Measurements from ENCODE around the gene LPCAT1. TPM values are rescaled to one million over a fixed set of nuclear protein-coding genes. Genes with fewer than 3 reads are reported as not detected.
"Not testable (repeated sequence)": the region's sequence is repeated elsewhere in the genome, so short reads cannot be mapped to it uniquely, and the experiment has no call there.

LPCAT1 gene
- total RNA-seq, 1 experiment from 2014 or later = 75.0 TPM

DNA sequence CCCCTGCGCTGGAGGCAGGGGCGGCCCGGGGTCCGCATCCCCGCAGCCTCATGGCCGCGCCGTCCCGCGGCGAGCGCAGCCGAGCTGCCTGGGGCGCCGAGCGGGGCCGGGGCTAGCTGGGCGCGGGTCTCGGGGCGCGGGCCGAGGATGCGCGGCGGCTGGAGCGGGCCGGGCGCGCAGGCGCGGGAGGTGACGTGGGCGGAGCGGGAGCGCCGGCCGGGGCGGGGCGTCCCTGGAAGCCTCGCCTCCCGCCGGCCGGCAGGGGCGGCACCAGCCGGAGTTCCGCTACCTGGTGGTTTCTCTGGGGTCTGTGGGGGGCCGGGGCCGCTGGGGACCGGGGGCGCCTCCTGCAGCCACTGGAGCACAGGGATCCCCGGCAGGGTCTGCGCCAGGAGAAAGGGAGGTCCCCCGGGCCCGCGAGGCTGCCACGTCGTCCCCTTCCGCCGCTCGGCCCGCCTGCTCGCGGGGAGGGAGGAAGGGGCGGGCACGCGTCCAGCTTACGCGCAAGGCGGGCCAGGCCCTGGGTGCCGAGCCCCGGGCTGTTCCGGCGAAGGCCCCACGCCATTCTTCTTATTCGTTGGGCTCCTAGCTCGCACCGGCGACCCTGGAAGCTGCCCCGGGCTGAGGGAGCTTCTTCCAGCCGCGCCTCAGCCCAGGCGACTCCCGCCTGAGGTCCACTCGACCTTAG is at the start of gene LPCAT1 (continued):
- TF ChIP-seq CBX3 (IDR thresholded peaks at IDR 0.05; ENCODE audit: low read depth) (no peak), EZH2 (IDR thresholded peaks at IDR 0.05) (no peak), EGR1 (IDR thresholded peaks at IDR 0.05; ENCODE audit: low read depth) (no peak), ZFX (IDR thresholded peaks at IDR 0.05) (peak; percentile 51), RAD21 (IDR thresholded peaks at IDR 0.05; ENCODE audit: low read depth) (no peak), ZNF274 (IDR thresholded peaks at IDR 0.05; ENCODE audit: low read depth, low read length) (no peak), POLR2AphosphoS5 (IDR thresholded peaks at IDR 0.05; ENCODE audit: low read depth, low read length) (peak; percentile 69), JUND (IDR thresholded peaks at IDR 0.05) (no peak)
- TF ChIP-seq, protein P1, sequence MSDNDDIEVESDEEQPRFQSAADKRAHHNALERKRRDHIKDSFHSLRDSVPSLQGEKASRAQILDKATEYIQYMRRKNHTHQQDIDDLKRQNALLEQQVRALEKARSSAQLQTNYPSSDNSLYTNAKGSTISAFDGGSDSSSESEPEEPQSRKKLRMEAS (IDR thresholded peaks at IDR 0.05) = peak; percentile 59

DNA sequence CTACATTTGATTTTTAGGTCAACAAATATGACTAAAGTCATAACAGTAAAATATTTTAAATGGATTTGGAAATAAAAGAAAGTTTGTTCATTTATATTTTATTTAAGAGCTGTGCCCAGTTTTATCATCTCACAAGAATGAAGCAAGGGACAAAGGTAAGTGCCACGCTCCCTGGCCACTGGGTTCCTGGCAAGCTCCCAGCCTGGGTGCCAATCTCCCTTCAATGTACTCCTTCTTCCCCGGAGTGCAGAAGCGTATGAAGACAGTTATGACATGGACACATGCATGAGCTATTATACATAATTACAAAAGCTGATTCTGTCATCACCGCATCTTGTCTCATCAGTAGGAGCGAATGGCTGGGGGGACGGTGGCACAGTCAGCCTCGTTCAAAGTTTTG is 48.1 kb upstream of the LPCAT1 start:
- POLR2A ChIA-PET = not testable (repeated sequence)

DNA sequence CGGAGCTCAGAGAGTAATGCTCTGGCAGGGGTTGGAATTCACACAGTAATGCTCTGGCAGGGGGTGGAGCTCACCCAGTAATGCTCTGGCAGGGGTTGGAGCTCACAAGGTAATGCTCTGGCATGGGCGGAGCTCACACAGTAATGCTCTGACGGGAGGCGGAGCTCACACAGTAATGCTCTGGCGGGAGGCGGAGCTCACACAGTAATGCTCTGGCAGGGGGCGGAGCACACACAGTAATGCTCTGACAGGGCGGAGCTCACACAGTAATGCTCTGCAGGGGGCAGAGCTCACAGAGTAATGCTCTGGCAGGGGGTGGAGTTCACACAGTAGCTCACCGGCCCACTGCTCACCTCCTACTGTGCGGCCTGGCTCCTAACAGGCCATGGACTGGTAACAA is 47.2 kb upstream of the LPCAT1 start:
- no peak overlapping the region for H3K9ac ChIP-seq (ENCODE audit: low read length)
- no TSS peak for BruUV-seq (replicated peaks)

More for the DNA sequence above, 48.1 kb upstream of the LPCAT1 start:
- H3K36me3 ChIP-seq (ENCODE audit: control insufficient read depth in 1 of 2, insufficient read depth in 2 of 2, low read length in 2 of 2); intact Hi-C loops (cut with micrococcal nuclease); ATAC-seq; H3K9me2 ChIP-seq (ENCODE audit: insufficient read depth); H3K79me2 ChIP-seq (ENCODE audit: insufficient read depth, low read length); BruUV-seq (replicated peaks); DNase-seq (ENCODE audit: low read depth, low spot score); H3K9me3 ChIP-seq (ENCODE audit: control insufficient read depth in 1 of 2, insufficient read depth in 1 of 2, low read depth in 1 of 2, low read length in 2 of 2); H3K27me3 ChIP-seq (ENCODE audit: insufficient read depth, low read length); H2AFZ ChIP-seq (ENCODE audit: low read depth, low read length, poor library complexity, severe bottlenecking); H3K27ac ChIP-seq (ENCODE audit: low read depth, low read length); H3K4me3 ChIP-seq (replicated peaks in 1 of 2; ENCODE audit: low read depth in 1 of 2, low read length in 2 of 2); CTCF ChIA-PET; RAD21 ChIA-PET (ENCODE audit: low non-redundant PET in 1 of 2, low total read pairs in 2 of 2, uncharacterized antibody in 2 of 2, unreplicated experiment in 2 of 2); H4K20me1 ChIP-seq (ENCODE audit: insufficient read depth); H3K9ac ChIP-seq (ENCODE audit: low read length); H3K4me1 ChIP-seq (ENCODE audit: control insufficient read depth in 1 of 2, insufficient read depth in 2 of 2, low read length in 2 of 2); H3K4me2 ChIP-seq (ENCODE audit: low read length): not testable (repeated sequence)

More for the DNA sequence above, 47.2 kb upstream of the LPCAT1 start:
- no peaks in the 10 kb centered on the region for H3K9me3 ChIP-seq (ENCODE audit: control insufficient read depth in 1 of 2, insufficient read depth in 1 of 2, low read depth in 1 of 2, low read length in 2 of 2)
- no peak overlapping the region; the same call in 1 of the 2 replicates for H3K27ac ChIP-seq (ENCODE audit: low read depth, low read length)
- POLR2A ChIA-PET = no interaction called here
- CTCF ChIA-PET = no interaction called here
- H4K20me1 ChIP-seq (ENCODE audit: insufficient read depth) = no peaks in the 10 kb centered on the region
- peaks cover 0 to 8% of the 10 kb centered on the region in 2 experiments; a peak in 1 of 4 replicates for H3K36me3 ChIP-seq (ENCODE audit: control insufficient read depth in 1 of 2, insufficient read depth in 2 of 2, low read length in 2 of 2)
- intact Hi-C loops (cut with micrococcal nuclease) = no loop called here
- DNase-seq (ENCODE audit: low read depth, low spot score) (no peak), ATAC-seq (no peak)
- no peak for TF ChIP-seq POLR2AphosphoS5 (IDR thresholded peaks at IDR 0.05; ENCODE audit: low read depth, low read length)
- TF ChIP-seq ELF1 (IDR thresholded peaks at IDR 0.05; ENCODE audit: borderline replicate concordance, low read depth) = no peak
- H2AFZ ChIP-seq (ENCODE audit: low read depth, low read length, poor library complexity, severe bottlenecking) = no peak overlapping the region
- no peak overlapping the region for H3K4me2 ChIP-seq (ENCODE audit: low read length)
- no peak overlapping the region for H3K4me3 ChIP-seq (replicated peaks in 1 of 2; ENCODE audit: low read depth in 1 of 2, low read length in 2 of 2)
- H3K27me3 ChIP-seq (ENCODE audit: insufficient read depth, low read length) = no peaks in the 10 kb centered on the region
- H3K9me2 ChIP-seq (ENCODE audit: insufficient read depth) = no peaks in the 10 kb centered on the region
- no peaks in the 10 kb centered on the region for H3K79me2 ChIP-seq (ENCODE audit: insufficient read depth, low read length)
- no peaks in the 10 kb centered on the region for H3K4me1 ChIP-seq (ENCODE audit: control insufficient read depth in 1 of 2, insufficient read depth in 2 of 2, low read length in 2 of 2)
- RAD21 ChIA-PET (ENCODE audit: low non-redundant PET in 1 of 2, low total read pairs in 2 of 2, uncharacterized antibody in 2 of 2, unreplicated experiment in 2 of 2) = interaction anchor here in 1 of 2 experiments (0.7 kb wide), 1 partner anchor 401 kb away, joined by 3 read pairs; no protein-coding TSS in a partner anchor

Measured in HCT116 (cell line).